ENCODE results near the gene HOXC11. TPM values are rescaled to one million over a fixed set of nuclear protein-coding genes. Genes with fewer than 3 reads are reported as not detected.

Gene HOXC11
- total RNA-seq, 1 donor from 2014 or later, result not detected

GRCh38 chr12:54009171-54010052 lies 36.5 kb downstream of the HOXC11 start:
- no peak for DNase-seq (ENCODE audit: low read depth, low spot score)

GRCh38 chr12:54010053-54010971 lies 37.4 kb downstream of the HOXC11 start:
- no peak for DNase-seq (ENCODE audit: low read depth, low spot score)

- no peak for DNase-seq (ENCODE audit: low read depth, low spot score)
Measured at GRCh38 chr12:54010972-54011664, 38.2 kb downstream of the HOXC11 start.

- no peak for DNase-seq (ENCODE audit: low read depth, low spot score)
Measured at GRCh38 chr12:54011665-54012532, 39.0 kb downstream of the HOXC11 start.

GRCh38 chr12:54012631-54013409 lies 39.9 kb downstream of the HOXC11 start:
- DNase-seq (ENCODE audit: low read depth, low spot score), result no peak

GRCh38 chr12:54014377-54015017 lies 41.6 kb downstream of the HOXC11 start:
- DNase-seq (ENCODE audit: low read depth, low spot score), result no peak

- DNase-seq (ENCODE audit: low read depth, low spot score), result no peak
Measured at GRCh38 chr12:54015018-54015931, 42.3 kb downstream of the HOXC11 start.

- DNase-seq (ENCODE audit: low read depth, low spot score), result no peak
Measured at GRCh38 chr12:54016051-54016450, 43.1 kb downstream of the HOXC11 start.

- DNase-seq (ENCODE audit: low read depth, low spot score), result no peak
Measured at GRCh38 chr12:54016478-54016964, 43.6 kb downstream of the HOXC11 start.

- DNase-seq (ENCODE audit: low read depth, low spot score), result no peak
Measured at GRCh38 chr12:54017027-54017788, 44.3 kb downstream of the HOXC11 start.

- DNase-seq (ENCODE audit: low read depth, low spot score), result no peak
Measured at GRCh38 chr12:54017878-54018467, 45.0 kb downstream of the HOXC11 start.

GRCh38 chr12:54018468-54018984 lies 45.6 kb downstream of the HOXC11 start:
- DNase-seq (ENCODE audit: low read depth, low spot score), result no peak

- no peak for DNase-seq (ENCODE audit: low read depth, low spot score)
Measured at GRCh38 chr12:54019091-54019811, 46.3 kb downstream of the HOXC11 start.

- DNase-seq (ENCODE audit: low read depth, low spot score), result no peak
Measured at GRCh38 chr12:54019924-54020590, 47.1 kb downstream of the HOXC11 start.

- DNase-seq (ENCODE audit: low read depth, low spot score), result no peak
Measured at GRCh38 chr12:54020591-54021405, 47.9 kb downstream of the HOXC11 start.

All from pulmonary artery endothelial cell (primary cell).